ENCODE measurements around the gene SHISAL2A. TPM values are rescaled to one million over a fixed set of nuclear protein-coding genes. Genes with fewer than 3 reads are reported as not detected.

Gene SHISAL2A
- total RNA-seq, 6 donors from 2014 or later, result 0.24 to 10.5 (median 3.0) TPM; not detected in 3

GRCh38 chr1:52679498-52679897 is 46.5 kb downstream of the SHISAL2A start:
- no peaks in the 10 kb centered on the region for H3K27me3 ChIP-seq
- no peak overlapping the region for H3K4me3 ChIP-seq
- WGBS, 2 donors, result 93 to 95% methylated on average over 5 of the region's 5 CpGs
- ATAC-seq (ENCODE audit: low FRiP score in 2 of 2) (no peak), DNase-seq (no peak)
- no peak overlapping the region for H3K27ac ChIP-seq
- no peaks in the 10 kb centered on the region for H3K9me3 ChIP-seq
- H3K36me3 ChIP-seq, result no peaks in the 10 kb centered on the region
- peaks cover 4 to 13% (median 11%) of the 10 kb centered on the region in 4 donors for H3K4me1 ChIP-seq
- no peak for TF ChIP-seq CTCF (IDR thresholded peaks at IDR 0.05)
- no peak for TF ChIP-seq POLR2AphosphoS5 (IDR thresholded peaks at IDR 0.05)
- no peak for TF ChIP-seq EP300 (IDR thresholded peaks at IDR 0.05)
- no peak for TF ChIP-seq POLR2A (IDR thresholded peaks at IDR 0.05)

GRCh38 chr1:52680353-52680752 is 47.4 kb downstream of the SHISAL2A start:
- Histone ChIP-seq H3K27ac (no peak overlapping the region), H3K4me1 (peaks cover 4 to 13% (median 11%) of the 10 kb centered on the region in 4 donors), H3K9me3 (no peaks in the 10 kb centered on the region), H3K4me3 (no peak overlapping the region), H3K36me3 (no peaks in the 10 kb centered on the region), H3K27me3 (no peaks in the 10 kb centered on the region)
- 90 to 92% methylated on average over 3 of the region's 3 CpGs for WGBS, 2 donors
- no peak for DNase-seq
- no peak for ATAC-seq (ENCODE audit: low FRiP score in 2 of 2)
- TF ChIP-seq POLR2A (IDR thresholded peaks at IDR 0.05) (no peak), EP300 (IDR thresholded peaks at IDR 0.05) (no peak), POLR2AphosphoS5 (IDR thresholded peaks at IDR 0.05) (no peak), CTCF (IDR thresholded peaks at IDR 0.05) (no peak)

- H3K4me1 ChIP-seq, result peaks cover 4 to 17% (median 13%) of the 10 kb centered on the region in 4 donors
- no peak overlapping the region for H3K27ac ChIP-seq
- ATAC-seq (ENCODE audit: low FRiP score in 2 of 2), result no peak
- no peak for TF ChIP-seq POLR2A (IDR thresholded peaks at IDR 0.05)
- TF ChIP-seq POLR2AphosphoS5 (IDR thresholded peaks at IDR 0.05), result no peak
- TF ChIP-seq EP300 (IDR thresholded peaks at IDR 0.05), result no peak
- TF ChIP-seq CTCF (IDR thresholded peaks at IDR 0.05), result no peak
- DNase-seq, result no peak
- H3K27me3 ChIP-seq, result no peaks in the 10 kb centered on the region
- H3K36me3 ChIP-seq, result no peaks in the 10 kb centered on the region
- 87 to 93% methylated on average over 4 of the region's 4 CpGs for WGBS, 2 donors
- no peak overlapping the region for H3K4me3 ChIP-seq
- H3K9me3 ChIP-seq, result no peaks in the 10 kb centered on the region
Measured at GRCh38 chr1:52681136-52681535, 48.2 kb downstream of the SHISAL2A start.

- 85 to 89% methylated on average over 4 of the region's 4 CpGs for WGBS, 2 donors
- H3K9me3 ChIP-seq, result no peaks in the 10 kb centered on the region
- H3K4me1 ChIP-seq, result peaks cover 0 to 8% (median 3%) of the 10 kb centered on the region in 4 donors
- DNase-seq, result no peak
- H3K4me3 ChIP-seq, result no peak overlapping the region
- no peak overlapping the region for H3K27ac ChIP-seq
- H3K36me3 ChIP-seq, result peaks cover 0 to 19% (median 13%) of the 10 kb centered on the region in 4 donors
- no peaks in the 10 kb centered on the region for H3K27me3 ChIP-seq
- no peak for TF ChIP-seq CTCF (IDR thresholded peaks at IDR 0.05)
- no peak for TF ChIP-seq EP300 (IDR thresholded peaks at IDR 0.05)
- TF ChIP-seq POLR2AphosphoS5 (IDR thresholded peaks at IDR 0.05), result no peak
- no peak for TF ChIP-seq POLR2A (IDR thresholded peaks at IDR 0.05)
- ATAC-seq (ENCODE audit: low FRiP score in 2 of 2), result no peak
Measured at GRCh38 chr1:52683367-52683940, 50.5 kb downstream of the SHISAL2A start.

- Histone ChIP-seq H3K27me3 (no peaks in the 10 kb centered on the region), H3K27ac (no peak overlapping the region), H3K4me3 (no peak overlapping the region), H3K36me3 (peaks cover 0 to 24% (median 14%) of the 10 kb centered on the region in 4 donors), H3K4me1 (peaks cover 0 to 8% (median 3%) of the 10 kb centered on the region in 4 donors), H3K9me3 (no peaks in the 10 kb centered on the region)
- WGBS, 2 donors, result 79 to 93% methylated on average over 1 of the region's 1 CpG
- TF ChIP-seq CTCF (IDR thresholded peaks at IDR 0.05) (no peak), POLR2A (IDR thresholded peaks at IDR 0.05) (no peak), POLR2AphosphoS5 (IDR thresholded peaks at IDR 0.05) (no peak), EP300 (IDR thresholded peaks at IDR 0.05) (no peak)
- ATAC-seq (ENCODE audit: low FRiP score in 2 of 2) (no peak), DNase-seq (no peak)
Measured at GRCh38 chr1:52684545-52684944, 51.6 kb downstream of the SHISAL2A start.

Data from upper lobe of left lung (tissue), 6 donors.